K562 treated with DMSO at 1 percent for 24 hours (cell line): Measurements from ENCODE around the gene LMOD3. TPM values are rescaled to one million over a fixed set of nuclear protein-coding genes. Genes with fewer than 3 reads are reported as not detected.

Experiments
- total RNA-seq: library from RNA; unstranded; fragments of 300-600 nt; gene quantifications from 2 replicates; pipeline ENCODE4 v1.2.3, GENCODE V29; 2022; ENCODE audit warnings: low read depth; ENCODE audit not compliant: insufficient read depth

LMOD3 gene
- not detected in 2 replicates for total RNA-seq

GRCh38 chr3:69122403-69122802 lies at the start of gene LMOD3:
LMOD3 (minus strand) TSS chr3:69122595; CDS start chr3:69122386, 209 bp downstream.

DNA sequence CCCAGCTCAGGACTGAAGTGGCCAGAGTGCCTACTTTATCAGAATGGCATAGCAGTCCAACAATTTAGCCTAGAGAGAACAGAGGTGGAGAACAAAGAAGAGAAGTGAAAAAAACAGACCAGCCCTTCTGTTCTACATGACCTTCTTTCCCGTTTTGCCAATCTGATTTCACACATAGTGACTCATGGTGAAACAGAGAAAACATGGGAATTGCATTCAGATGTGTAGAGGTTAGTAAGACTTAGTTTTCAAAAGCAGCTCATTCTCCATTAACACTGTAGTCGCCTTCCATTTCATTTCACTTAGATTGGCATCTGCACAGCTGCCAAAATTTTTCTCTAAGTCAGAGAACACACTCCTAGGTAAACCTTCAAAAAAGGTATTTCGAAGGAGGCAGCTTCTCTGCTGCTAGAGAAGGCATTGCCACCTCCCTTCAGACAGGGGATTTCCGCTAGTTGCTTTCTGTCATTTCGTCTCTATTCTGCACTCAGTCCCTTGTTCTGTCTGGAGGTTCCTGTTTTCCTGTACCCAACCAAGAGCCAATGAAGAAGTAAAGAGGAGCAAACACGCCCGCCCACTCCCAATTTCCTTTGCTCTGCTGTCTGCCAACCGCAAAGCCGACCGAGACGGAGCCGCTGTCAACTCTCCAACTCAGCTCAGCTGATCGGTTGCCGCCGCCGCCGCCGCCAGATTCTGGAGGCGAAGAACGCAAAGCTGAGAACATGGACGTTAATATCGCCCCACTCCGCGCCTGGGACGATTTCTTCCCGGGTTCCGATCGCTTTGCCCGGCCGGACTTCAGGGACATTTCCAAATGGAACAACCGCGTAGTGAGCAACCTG lies 37.8 kb downstream of the LMOD3 start, which contains the start of gene ARL6IP5:
TSS of gene ARL6IP5 (plus strand) at position 612 of the 842 bp plus-strand sequence. CDS start at position 723, 111 bp downstream.

DNA sequence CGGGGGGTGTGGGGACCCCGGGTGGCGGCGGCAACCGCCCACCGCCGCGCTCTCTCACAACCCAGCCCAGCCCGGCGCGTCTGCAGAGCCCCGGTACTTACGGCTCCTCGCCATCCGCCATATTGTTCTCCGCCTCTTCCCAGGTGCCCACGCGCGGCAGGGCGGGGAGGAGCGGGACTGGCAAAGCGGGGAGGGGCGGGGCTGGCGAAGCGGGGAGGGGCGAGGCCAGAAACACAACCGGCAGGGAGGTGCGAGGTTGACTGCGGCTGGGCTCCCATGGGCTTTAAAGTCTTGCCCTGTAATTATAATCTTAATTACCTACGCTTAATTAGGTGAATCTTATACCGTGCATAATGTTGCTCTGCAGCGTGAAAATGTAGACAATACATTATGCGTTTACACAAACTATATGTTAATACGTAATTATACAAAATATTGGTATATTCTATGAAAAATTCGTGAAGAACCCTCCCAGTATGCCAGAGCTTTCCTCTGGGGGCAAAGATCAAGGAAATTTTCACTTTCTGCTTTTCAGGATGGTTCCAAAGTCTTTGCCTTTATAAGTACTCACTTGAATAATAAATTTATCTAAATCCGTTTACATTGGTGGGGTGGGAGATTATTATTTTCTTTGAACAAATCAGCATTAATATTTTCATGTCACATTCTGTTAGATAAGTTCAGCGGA lies 42.0 kb downstream of the LMOD3 start, which contains the start of gene UBA3:
TSS of gene UBA3 (minus strand) at position 133 of the 688 bp plus-strand sequence. CDS start at position 121, 12 bp downstream.

Other genes with a start within 250 kb of the LMOD3 start
- not detected in 2 replicates for gene TAFA4, start 190.0 kb downstream of the LMOD3 start, total RNA-seq
- gene EOGT, start 108.9 kb downstream of the LMOD3 start, total RNA-seq: 3.0 and 3.8 TPM in 2 replicates
- 7.3 and 8.2 TPM in 2 replicates for gene TMF1, start 70.3 kb downstream of the LMOD3 start, total RNA-seq
- 18.9 and 23.1 TPM in 2 replicates for gene UBA3, start 42.2 kb downstream of the LMOD3 start, total RNA-seq
- 29.6 and 34.1 TPM in 2 replicates for gene ARL6IP5, start 37.7 kb downstream of the LMOD3 start, total RNA-seq